IPS-NIHi7 (cell line): ENCODE data around the gene ELMO1.

Experiments used
- DNase-seq: peaks from one replicate; pipeline ENCODE4 v3.0.0; 2012; ENCODE audit warnings: mixed read lengths; ENCODE audit errors: extremely low spot score

The ELMO1 gene

DNA sequence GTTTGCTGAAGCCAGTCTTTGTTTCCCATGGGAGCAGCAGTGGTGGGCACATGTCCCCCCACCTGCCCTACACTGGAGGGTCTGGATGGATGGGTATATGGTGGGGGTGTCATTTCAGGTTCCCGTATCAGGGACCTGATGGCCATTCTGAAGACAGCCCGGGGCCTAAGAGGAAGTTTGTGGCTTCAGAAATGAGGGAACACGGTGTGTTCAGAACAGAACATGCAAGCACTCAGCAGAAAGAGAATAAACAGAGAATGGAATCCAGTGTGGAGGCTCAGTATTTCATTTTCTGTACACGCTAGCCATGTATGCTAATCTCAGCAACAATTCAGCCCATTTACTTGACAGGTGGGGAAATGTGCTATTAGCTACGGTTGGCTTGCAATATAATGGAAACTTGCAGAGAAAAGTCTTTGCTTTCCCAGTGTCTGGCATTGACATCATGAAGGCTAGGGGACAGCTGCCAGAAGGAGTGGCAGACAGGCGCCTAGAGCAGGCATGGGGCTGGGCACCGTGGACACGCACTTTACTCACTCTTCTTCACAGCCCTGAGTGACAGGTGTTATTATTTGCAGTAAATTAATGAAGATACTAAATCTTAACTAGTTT, 98.6 kb downstream of the ELMO1 start:
- DNase-seq = no peak

DNA sequence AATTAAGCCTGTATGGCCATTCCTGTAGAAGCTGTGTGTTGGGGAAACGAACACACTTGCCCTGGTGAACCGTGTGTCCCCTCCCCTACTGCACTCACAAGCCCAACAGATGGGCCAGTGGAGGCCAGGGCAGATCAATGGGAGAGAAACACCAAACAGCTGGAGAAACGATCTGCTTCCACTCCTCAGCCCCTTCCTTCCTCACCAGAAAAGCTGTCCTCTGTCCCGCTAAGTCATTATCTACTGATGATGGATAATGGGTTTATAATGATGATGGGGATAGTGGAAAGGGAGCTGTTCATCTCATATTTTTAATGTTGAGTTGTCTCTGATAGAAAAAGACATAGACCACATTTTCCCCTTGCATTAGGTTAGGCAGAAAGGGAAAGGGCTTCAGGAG, 99.7 kb downstream of the ELMO1 start:
- no peak for DNase-seq

DNA sequence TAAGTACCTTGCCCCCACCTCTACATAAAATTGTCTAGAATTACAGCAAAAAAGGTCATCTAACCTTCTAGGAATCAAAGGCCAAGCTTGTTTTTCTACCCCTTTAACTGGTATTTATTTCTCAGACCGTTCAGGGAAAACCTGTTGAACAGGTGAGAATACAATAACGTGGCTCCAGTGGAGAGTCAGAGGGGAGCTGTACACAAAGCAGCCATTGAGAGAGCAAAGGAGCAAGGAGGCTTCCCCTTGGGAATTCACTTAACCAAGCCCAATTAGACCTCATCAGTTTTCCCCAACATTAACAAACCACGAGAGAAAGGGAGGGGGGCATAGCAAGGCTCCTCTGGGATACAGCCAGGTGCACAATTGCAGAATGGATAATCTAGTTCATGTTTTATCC, 101.9 kb downstream of the ELMO1 start:
- no peak for DNase-seq

DNA sequence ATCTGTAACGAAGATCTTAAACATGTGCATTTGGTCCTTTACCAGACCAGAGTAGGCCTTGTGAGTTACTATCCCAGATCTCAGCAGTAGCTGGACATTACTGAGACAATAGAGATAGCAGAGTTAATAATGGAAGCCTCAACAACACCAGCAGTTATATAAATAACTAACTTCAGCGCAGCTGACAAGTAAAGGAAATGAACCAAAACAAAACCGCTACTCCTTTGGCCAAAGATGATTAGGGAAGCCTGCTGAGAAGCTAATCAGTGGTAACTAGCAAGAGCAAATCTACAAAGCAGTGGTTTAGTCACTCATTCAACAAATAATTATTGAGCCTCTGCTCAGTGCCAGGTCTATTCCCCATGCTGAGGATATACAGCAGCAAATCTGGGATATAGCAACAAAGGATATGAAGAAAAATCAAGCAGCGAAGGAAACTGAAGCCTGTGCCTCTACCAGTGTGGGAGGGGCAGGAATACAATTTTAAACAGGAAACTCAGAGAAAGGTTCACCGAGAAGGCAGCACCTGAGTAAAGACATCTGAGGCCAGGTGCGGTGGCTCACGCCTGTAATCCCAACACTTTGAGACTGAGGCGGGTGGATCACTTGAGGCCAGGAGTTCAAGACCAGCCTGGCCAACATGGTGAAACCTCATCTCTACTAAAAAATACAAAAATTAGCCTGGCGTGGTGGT, 103.6 kb downstream of the ELMO1 start:
- no peak for DNase-seq

DNA sequence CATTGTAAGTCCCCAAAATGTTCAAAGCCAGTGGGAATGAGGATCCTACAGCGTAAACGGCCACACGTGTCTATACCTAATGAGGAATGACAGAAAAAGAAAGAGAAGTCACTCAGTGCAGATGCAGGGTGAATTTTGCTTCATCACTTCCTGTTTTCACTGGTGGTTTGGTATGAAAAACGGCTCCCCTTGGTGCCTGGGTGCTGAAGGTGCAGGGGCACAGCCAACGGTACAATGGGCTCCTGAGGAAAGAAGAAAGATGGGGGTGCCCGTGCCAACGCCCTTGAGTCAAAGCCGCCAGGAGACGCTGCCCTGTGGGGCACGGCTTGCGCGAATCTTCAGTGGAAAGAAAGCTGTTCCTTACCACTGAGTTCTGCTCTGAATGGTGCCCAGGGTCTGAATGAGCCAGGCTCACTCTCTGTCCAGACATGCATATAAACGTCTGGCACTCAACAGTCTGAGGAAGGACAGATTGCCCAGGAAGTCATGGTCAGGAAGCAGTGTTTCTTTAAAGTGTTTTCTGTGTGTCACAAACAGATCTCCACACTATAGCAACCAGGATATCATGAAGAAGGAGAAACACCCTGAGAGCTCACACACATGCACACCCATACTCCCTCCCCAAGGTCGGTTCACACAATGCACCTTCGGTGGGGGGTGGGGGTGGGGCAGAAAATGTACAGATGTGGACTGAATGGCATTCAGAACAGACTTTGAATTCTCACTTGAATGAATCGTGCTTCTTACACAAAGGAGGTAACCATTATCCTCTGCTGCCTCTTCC, 105.8 kb downstream of the ELMO1 start:
- no peak for DNase-seq

DNA sequence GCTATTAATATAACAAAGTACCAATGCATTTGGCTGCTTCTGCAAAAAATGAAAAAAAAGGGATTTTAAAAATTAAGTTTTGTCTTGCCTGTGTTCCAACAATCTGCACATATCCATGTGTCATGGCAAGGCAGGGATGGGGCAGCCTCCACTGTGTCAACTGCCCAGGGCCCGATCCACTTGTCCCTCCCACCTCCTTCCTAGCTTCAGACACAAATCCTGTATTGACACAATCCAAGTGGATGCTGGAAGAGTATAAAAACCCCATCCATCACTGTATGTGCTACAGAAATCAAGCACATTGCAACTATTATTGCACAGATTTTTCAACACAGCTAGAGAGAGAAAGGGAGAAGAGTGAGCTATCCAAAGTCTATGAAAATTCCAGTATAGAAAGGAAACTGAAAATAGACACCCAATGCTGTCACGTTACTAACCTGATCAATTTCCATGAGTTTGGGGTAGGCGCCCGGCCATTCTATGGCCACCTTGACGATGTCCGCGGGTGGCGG, 106.4 kb downstream of the ELMO1 start:
- DNase-seq = no peak

DNA sequence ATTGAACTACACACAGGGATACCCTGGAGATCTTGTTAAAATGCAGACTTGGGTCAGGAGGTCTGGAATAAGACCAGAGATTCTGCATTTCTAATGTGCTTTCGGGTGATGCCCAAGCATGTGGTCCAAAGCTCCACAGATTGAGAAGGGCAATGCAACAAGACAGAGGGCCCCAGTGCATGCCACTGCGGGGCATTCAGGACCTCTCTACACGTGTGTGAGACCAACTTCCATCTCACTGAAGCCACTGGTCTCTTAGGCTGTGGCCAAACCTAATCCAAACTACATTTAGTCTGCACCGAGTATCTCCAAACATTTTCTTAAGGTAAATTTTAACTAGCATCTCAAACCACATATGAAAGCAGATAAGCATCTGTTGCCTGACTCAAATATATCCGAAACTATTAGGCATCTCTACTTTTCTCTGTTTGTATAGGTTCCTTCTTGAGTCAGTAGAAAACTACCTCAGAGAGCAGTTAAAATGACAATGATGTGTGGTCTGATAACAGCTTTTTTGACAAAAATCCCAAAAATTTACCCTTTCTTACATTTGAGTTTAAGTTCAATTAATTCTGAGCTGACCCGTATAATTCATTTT, 107.5 kb downstream of the ELMO1 start:
- no peak for DNase-seq

DNA sequence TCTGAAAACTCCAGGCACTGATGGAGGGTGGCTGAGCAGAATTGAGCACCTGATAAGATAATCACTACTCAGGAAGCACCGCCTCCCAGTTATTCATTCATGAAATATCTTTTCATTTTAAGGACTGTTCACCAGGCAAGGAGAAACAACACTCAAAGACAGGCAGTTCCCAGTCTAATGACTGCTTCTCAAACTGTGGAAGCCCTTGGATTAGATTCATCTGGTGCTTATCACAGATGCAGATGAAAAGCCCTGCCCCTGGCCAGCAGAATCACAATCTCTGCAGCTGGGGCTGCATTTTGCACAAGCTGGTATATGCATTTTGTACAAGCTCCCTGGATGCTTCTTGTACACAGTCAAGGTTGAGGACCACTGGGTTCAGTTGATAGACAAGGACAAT, 109.7 kb downstream of the ELMO1 start:
- no peak for DNase-seq

DNA sequence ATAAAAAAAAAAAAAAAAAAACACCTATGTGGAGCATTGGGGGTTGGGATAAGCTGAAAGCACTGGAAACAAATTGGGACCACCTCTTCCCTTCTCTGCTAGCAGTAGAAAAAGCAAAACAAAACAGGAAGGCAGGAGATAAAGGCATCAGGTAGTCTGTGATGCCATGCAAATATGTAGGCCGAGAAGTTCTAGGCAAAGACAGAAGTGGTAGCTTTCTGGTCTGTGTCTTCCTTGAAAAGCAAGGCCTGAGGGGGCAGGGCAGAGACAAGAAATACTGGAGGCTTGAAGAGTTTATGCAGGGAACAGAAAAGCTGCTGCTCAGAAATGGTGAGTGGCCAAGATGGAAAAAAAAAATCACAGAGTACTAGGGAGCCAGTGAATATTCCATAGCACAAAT, 111.1 kb downstream of the ELMO1 start:
- DNase-seq = no peak

DNA sequence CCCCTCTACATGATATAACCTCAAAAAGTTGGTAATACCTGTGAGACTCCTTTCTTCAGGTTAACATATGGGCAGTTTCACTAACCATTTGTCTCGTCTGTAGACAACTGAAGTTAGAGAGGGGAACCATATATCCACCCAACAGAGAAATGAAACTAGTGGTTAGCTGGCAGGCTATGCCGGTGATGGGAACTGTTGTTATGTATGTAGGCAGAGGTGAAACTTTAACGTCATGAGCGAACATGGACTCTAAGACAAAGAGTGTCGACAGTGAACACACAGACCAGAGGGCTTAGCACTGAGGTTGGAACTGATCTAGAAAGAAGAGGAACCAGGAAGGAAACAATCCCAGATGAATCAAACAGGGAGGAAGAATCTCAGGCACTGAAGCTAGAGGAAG, 112.4 kb downstream of the ELMO1 start:
- no peak for DNase-seq

DNA sequence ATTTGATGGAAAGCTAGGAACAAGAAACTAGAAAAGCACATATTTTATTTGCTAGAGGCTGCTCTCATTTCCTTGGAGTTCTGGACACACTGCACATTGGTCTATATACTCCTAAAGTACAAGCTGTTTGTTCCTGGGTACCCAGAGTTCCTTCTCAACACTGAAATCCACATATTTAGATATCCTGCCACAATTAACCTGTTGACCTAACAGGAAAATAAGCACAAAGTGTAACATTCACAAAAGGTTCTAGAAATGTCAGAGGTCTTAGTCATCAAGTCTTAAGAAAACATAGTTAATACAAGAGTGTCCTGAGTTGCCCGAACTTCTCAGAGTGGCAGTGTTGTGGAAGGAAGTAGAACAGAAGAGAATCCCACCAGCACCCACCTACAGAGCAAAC, 115.6 kb downstream of the ELMO1 start:
- DNase-seq = no peak

DNA sequence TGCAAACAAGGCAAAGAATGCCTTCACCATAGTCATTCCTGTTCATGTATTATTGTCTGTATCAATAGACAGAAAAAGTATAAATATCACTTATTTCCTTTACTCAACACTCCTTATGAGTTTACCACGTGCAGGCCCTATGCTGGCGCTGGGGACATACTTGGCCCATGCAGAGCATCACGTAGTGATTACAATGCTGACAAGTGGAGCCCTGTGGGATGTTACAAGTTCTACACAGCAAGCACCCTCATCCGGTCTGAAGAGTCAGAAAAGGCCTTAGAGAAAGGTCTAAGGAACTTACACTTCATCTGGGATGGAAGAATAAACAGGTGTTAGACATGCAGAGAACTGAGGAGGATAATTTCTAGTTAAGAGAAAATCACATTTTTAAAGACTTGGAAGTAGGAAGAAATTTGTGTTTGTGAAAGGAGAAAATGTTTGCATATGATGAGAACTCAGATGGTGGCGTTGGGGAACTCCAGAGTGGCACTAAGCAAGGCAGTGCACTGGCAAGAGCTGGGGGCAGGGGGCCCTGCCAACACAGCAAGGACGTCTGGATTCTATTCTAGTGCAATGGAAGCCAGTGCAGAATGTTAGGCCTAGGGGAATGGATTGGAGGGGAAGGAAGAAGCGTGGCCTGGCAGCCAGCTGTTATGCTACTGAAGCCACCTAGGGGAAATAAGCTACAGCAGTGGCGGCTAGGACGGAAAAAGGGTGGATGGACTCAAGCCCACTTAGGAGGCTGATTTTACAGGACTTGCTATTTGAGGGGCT, 116.2 kb downstream of the ELMO1 start:
- no peak for DNase-seq

DNA sequence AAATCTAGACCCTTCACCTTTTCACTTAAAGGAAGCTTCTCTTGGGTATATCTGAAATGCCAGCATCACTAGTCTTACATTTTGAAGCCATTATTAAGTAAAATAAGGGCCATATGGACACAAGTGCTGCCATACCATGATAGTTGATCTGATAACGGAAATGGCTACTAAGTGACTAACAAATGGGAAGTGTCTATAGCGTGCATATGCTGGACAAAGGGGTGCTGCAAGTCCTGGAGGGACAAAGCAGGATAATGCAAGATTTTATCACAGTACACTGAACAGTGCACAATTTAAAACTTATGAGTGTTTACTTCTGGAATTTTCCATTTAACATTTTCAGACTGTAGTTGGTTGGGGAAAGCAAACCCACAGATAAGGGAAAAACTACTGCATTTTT, 117.9 kb downstream of the ELMO1 start:
- DNase-seq = no peak

DNA sequence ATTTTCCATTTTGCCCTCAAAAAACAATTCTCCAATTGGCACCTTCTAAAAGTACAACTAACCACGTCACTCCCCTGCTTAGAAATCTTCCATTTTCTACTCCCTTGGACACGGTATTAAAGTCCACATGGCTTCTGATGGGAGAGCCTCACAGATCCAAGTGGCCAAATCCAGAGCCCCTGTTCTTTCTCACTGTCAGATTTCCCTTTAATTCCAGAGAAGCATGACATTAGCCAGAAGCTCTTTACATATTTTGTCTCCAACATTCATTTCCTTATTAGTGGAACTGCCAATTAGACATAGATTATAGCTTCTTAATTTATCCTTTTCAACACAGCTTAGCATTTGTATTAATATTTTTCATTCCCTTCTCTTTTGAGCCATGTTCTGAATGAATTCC, 118.7 kb downstream of the ELMO1 start:
- no peak for DNase-seq

DNA sequence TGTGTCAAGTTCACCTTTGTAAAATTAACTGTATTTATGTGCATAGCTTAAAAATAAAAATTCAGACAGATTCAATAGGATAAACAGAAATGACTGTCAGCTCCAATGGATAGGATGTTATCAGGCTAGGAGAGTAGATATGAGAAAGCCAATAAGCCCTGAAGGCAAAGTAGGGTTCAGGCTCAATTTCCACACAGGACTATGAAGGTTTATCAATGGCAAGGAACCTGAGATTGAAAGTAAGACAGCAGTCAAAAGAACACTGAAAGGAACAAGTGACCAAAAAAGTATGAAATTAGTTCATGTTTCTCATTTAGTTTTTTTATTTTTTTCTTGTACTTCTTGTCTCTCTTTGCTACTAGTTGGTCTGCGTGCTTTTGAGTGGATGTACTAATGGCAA, 121.4 kb downstream of the ELMO1 start:
- no peak for DNase-seq

DNA sequence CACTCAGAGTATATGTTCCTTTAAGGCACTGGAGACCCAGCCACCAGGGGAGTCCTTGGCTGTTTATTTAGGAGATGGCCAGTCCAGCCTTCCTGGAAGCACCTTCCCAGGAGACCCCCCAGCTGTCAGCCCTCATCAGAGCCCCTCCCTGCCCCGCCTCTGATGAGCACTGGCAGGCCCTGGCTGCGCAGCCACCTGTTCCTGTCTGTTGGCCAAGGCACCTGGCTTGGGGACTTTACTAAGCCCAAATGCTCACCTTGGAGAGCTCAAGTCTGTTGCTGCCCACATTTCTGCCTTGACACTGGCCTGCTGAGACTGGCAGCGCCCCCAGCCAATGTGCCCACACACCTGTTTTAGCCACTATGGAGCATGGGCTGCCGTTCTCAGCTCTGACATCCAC, 124.7 kb downstream of the ELMO1 start:
- no peak for DNase-seq

DNA sequence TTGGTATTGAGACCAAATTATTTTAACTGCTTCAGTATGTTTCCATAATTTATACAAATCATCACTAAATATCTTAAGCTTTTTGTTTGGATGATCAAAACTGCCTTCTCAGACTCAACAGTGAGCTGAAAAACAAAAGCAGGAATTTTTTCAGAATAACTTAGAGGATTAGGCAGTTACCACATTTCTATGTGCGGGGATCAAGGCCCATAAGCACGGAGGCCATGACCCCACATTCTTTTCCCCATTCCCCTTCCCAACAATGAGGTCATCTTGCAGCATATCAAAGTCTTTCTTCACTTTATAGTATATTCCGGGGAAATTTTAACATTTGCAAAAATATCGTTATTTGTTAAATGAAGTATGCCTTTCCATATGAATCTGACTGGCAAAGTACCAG, 125.8 kb downstream of the ELMO1 start:
- no peak for DNase-seq

DNA sequence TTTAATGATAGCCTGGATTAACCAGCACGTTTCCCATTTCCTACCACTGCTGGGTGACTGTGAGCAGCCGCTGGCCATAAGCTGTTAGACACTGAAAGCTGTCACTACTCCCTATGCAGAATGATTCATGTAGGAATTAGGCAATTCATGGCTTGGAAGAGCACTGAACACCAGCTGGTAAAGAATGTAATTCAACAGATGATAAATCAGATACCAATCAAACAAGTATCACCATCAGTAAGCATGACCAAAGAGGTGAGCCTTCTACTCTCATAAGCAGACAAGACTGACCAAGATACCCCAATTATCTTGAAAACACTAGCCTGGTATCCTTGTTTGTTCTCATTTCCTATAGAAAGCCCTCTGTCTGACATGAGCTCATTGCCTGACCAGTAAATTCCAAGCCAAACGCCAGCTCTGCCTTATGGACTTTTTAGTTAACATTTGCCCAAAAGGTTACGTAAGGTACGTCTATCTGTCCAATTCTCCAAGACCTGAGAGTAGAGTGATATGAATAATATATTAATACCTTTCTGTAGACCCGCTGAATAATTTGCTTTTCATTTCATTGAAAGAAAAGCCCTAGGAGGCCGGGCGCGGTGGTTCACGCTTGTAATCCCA, 127.7 kb downstream of the ELMO1 start:
- no peak for DNase-seq

DNA sequence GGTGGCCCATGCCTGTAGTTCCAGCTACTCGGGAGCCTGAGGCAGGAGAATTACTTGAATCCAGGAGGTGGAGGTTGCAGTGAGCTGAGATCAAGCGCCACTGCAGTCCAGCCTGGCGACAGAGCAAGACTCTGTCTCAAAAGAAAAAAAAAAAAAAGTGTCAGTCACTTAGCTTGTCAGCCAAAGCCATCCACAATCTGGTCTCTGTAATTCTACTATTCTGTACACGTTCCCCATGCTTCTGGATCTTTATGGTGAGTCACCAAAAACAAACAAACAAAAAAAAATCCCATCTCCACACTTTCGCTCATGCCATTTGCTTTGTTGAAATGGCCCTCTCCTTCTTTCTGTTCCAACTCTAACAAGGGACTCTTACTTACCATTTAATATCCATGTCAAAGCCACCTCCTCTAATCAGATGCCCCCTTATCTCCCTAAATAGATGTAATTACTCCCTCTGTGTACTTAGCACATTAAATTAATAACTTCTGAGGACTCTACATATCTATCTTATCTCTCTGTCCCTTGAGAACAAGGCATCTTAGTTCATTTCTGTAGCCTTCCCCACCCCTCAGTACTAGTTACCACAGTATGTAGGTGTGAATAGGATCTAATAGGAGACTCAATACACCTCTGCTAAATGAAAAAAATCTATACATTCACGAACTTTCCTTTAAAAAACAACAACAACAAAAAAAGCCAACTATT, 128.4 kb downstream of the ELMO1 start:
- DNase-seq = no peak

DNA sequence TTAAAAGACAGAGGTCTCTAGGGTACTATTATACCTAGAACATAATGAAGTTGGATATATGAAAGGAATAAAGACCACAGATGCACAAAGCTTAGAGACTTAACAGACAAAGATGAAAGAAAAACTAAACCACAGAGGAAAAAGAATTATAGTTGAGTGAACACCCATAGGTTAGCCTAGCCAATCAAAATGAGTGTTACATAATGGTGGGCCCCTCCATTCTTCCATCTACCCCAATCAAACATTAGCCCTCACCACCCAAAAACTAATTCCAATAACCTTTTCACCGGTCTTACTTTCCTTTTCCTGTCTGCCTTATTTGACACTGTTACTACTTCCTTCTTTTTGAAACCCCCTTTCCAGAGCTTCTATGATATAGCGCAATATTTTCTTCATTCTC, 130.1 kb downstream of the ELMO1 start:
- no peak for DNase-seq
